HCT116 (cell line): Measurements from ENCODE around the gene RHOBTB1. TPM values are rescaled to one million over a fixed set of nuclear protein-coding genes. Genes with fewer than 3 reads are reported as not detected.

ENCODE experiments used
- ATF3 ChIP-seq: IDR thresholded peaks from 2 replicates; pipeline ENCODE4 v1.6.1; 2012
- MAX ChIP-seq: IDR thresholded peaks from 2 replicates; pipeline ENCODE4 v1.6.1; 2012
- REST ChIP-seq: IDR thresholded peaks from 2 replicates; pipeline ENCODE4 v1.6.1; 2012; ENCODE audit warnings: low read depth
- total RNA-seq: library from RNA; stranded (reverse); gene quantifications from one replicate; pipeline ENCODE4 v1.2.1, GENCODE V29; 2021; ENCODE audit not compliant: unreplicated experiment

Gene RHOBTB1
- total RNA-seq, 1 experiment from 2014 or later: 1.6 TPM

- TF ChIP-seq REST (no peak), MAX (no peak), ATF3 (no peak)
- TF ChIP-seq, all 23 proteins: peak for 2
Observed at GRCh38 chr10:60820093-60820754, 123.8 kb downstream of the RHOBTB1 start (continued).

Other genes with a start within 250 kb of the RHOBTB1 start
- 104 TPM for gene CDK1, start 165.7 kb downstream of the RHOBTB1 start, total RNA-seq